Measurements from ENCODE around the gene CLMP.
A peak's percentile ranks its signal among the peaks of the same experiment; 100 is the strongest.

The CLMP gene

DNA sequence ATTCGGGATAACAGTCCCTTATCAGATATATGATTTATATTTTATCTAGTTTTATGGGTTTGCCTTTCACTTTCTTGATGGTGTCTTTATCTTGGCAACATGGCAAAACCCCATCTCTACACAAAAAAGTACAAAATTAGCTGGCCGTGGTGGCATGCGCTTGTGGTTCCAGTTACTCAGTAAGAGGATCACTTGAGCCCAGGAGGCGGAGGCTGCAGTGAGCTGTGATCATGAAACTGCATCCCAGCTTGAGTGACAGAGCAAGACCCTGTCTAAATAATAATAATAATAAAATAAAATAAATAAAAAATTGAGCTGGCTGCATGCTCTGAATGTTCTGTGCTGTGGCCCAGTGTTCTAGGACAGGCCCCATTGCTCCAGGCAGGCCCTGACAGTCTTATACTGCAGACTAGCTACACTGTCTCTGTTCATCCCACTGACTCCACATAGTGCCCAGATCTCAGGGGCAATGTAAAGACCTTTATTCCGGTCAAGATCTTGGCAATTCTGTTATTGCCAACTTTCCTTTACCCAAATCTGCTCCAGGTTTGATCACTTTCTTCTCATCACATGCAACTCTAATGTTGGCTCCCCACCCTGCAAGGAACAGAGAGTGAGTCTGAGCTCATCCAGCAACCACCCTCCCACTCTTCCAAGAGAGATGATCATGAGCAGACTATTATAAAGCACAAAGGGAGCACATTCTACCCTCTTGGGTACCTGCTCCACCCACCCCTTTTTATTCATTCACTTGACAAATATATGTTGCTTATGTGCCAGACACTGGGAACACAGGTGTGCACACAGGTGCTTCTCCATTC lies 141.9 kb downstream of the CLMP start:
- no peak for DNase-seq

DNA sequence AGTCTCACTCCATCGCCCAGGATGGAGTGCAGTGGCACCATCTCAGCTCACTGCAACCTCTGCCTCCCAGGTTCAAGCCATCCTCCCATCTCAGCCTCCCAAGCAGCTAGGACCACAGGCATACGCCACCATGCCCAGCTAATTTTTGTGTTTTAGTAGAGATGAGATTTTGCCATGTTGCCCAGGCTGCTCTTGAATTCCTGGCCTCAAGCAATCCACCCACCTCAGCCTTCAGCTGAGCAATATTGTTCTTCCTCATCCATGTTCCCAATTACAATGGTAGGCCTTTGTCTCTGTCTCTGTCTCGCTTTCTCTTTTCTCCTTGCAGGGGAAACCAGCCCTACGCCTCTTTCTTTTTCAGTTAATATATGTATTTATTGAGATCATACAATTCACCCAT lies 143.4 kb downstream of the CLMP start:
- DNase-seq: no peak

DNA sequence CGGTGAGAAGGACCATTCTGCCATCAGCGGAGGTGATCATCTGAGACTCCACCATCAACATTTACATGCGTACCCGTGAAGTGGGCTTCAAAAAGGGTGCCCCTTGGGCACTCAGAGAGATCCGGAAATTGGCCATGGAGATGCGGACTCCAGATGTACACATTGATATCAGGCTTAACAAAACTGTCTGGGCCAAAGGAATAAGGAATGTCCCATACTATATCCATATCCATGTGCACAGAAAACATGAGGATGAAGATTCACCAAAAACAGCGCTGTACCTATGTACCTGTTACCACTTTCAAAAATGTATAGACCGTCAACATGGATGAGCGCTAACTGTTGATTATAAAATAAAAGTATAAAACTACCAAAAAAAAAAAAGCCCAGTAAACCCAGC lies 143.9 kb downstream of the CLMP start:
- no peak for DNase-seq

DNA sequence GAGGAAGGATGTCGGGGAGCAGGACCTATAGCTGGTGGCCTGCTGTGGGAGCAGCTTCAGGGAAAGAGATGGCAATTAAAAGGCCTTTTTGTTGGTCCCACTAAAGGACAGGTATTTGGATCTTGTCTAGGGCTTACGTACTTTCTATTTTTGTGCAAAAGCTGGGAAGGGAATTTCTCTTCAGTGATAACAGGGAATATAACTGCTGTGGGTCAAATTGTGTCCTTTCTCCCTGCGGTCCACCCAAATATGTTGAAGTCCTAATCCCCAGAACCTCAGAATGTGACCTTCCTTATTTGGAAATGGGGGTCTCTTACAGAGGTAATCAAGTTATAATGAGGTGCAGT lies 147.1 kb downstream of the CLMP start:
- DNase-seq: no peak

DNA sequence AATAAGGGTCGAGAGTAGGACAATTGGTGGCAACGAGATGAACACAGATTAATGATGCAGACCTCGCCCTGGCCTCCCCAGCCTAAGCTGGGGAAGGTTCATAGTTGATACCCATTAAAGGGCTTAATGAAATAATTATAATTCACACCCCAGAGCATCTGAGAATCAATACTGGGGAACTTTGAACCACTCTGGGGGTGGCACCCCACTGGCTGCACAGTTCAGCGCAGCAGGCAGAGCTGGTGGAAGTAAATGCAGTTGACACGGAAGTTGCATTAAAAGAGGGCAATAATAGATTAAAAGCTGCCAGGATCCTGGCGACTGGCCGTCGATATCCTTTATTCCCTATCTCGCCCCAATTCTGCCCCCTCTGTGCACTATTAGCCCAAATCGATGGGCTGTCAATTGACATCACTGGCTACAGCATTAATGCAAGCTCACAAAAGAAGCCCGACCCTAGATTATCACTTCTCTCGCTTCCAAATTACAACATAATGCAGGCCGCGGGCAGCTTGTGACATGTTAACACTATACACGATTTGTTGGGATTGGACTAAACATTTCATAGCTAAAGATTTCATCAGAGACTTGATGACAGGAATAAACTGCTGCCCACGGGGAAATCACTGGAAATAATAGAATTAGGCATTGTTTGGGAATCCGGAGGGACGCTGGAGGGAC lies 147.6 kb downstream of the CLMP start:
- no peak for DNase-seq

DNA sequence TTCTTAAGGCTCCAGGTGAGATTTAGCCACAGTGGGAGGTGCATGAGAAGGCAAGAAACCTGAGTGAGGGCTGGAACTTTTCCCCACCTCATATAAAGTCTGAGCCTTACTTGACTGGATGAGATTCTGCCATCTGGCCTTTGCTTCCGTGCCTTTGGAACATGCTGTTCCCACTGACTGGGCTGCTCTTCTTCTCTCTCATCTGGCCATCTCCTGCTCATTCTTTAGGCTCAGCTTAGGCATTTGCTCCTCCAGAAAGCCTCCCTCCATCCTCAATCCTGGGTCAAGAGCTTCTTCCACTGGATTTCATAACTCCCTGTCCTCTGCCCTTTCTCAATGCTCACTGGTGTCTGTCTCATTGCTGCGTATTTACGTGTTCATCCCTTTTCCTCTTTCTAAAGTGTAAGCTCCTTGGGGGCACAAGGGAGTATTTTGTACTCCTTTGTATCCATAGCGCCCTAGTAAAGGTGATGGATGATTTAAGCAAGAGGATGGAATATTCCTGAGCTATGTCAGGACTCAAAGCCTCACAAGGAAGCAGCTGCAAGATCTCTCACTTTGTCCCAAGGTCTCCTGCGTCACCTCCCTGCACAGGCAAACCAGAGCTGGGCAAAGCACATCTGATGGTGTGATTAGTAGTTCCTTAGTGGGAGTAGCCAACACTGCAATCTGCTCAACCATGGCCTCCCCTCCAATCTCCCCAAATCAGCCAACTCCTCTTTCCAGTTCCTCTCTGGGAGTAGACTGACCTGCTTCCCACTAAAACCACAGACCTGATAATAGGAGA lies 148.4 kb downstream of the CLMP start:
- no peak for DNase-seq

DNA sequence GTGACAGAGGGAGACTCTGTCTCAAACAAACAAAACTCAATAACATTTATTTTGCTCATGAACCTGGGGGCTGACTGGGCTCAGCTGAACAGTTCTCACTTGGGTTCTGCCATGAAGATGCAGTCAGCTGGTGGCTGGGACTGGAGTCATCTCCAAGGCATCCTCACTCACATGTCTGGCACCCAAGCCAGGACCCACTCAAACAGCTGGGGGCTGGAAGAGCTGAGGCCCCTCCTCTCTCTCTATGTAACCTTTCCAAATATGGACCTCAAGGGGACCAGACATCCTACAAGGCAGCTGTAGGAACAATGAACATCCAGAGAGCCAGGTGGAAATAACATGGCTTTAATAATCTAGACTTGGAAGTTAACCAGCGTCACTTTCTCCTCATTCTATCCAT lies 149.9 kb downstream of the CLMP start:
- DNase-seq: no peak

DNA sequence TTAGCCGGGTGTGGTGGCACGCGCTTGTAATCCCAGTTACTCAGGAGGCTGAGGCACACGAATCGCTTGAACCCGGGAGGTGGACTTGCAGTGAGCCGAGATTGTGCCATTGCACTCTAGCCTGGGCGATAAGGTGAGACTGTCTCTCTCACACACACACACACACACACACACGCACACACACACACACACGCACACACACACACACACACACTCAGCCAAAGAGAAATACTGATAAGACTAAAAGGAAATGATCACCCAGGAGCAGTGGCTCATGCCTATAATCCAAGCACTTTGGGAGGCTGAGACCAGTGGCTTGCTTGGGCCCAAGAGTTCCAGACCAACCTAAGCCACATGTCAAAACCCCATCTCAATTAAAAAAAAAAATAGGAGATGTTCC lies 153.9 kb downstream of the CLMP start:
- no peak for DNase-seq

DNA sequence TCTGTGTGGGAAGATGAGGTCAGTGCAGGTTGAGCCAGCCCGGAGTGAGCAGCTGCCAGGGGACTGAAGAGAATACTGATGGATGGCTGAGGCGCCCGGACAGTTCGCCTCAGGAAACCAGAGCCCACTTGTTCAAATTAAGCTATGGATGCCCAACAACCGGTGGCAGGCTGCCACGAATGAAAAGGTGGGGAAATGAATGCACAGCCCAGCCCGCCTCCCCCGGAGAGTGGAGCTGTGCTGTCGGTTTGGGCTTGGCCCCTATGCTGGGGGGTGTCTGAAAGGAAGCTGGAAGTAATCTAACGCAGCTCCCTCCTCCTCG lies 155.0 kb downstream of the CLMP start:
- no peak for DNase-seq

DNA sequence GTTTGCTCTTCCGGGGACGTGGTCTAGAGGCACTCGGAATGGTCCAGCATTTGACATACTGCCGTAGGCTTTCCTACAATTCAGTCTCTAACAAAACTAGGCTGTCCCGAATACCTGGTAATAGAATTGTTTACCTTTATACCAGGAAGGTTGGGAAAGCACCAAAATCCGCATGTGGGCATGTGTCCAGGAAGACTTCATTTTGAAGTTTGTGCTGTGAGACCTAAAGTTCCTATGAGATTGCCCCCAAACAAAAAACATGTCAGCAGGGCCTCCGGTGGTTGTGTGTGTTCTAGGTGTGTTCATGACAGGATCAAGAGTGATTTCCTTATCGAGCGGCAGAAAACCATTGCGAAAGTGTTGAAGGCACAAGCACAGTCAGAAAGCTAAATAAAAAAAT lies 159.2 kb downstream of the CLMP start:
- DNase-seq: no peak

DNA sequence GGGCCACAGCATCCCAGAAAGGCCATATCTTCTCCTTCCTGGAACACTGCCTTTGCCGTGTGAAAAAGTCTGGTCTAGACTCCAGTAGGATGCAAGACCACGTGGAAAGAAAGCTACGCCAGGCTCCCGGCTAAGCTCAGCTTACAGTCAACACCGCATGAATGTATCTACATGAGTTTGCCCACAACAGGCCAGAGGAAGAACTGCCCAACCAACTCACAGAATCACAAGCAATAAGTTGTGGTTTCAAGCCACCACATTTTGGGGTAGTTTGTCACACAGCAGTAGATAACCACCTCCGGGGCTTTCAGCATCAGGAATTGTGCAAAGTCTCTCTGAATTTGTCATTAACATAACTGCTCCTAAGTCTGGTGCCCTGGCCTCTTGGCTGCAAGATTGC lies 160.5 kb downstream of the CLMP start:
- no peak for DNase-seq

DNA sequence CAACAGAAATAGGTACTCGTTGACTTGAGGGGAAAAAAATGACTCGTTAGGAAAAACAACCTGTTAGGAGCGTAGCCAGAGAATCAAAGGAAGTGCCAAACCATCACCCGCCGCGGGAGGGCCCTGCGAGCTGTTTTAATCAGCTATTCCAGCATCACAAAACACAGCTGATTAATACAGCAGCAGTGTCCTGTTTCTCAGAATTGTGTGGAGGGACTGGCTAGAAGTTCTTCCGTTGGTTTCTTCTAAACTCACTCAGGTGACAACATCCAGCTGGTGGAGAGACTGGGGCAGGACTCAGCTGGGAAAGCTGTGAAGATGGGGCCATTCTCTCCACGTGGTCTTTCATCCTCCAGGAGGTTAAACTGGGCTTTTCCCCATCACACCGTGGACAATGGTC lies 161.2 kb downstream of the CLMP start:
- DNase-seq: no peak

DNA sequence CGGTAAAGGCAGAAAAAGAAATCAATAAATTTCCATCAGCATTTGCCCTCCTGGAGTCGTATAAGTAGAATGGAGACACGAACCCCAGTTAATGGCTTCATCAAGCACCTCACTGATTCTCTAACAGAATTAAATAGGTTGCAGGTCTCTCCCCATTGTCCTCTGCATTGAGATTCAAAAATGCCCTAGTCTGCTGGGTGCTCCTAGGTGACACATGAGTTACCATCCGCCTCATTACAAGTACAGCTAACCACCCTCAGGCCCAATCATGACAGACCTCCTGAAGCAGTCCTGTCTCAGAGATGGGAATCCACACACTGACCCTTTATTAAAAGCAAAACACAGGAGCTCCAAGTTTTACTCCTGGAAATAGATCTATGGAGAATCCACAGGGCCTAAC lies 164.5 kb downstream of the CLMP start:
- no peak for DNase-seq

DNA sequence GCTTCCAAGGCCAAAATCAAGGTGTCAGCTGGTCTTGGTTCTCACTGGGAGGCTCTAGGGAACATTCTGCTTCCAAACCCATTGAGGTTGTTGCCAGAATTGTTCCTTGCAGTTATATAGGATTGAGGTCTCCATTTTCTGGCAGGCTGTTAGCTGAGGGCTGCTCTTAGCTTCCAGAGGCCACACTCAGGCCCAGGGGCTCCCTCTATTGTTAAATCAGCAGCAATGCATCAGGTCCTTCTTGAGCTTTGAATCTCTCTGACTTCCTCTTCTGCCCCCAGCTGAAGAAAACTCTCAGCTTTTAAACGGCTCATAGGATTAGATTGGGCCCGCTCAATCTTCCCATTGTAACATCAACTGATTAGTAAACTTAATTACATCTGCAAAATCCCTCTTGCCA lies 174.1 kb downstream of the CLMP start:
- peak; percentile 5 for DNase-seq

All from stimulated activated naive CD4-positive, alpha-beta T cell treated with Interleukin-2 at 50 U/mL for 16 hours (primary cell).